ENCODE data around the gene LSM8.
"Not testable (repeated sequence)": the region's sequence is repeated elsewhere in the genome, so short reads cannot be mapped to it uniquely, and the experiment has no call there.

Gene LSM8

DNA sequence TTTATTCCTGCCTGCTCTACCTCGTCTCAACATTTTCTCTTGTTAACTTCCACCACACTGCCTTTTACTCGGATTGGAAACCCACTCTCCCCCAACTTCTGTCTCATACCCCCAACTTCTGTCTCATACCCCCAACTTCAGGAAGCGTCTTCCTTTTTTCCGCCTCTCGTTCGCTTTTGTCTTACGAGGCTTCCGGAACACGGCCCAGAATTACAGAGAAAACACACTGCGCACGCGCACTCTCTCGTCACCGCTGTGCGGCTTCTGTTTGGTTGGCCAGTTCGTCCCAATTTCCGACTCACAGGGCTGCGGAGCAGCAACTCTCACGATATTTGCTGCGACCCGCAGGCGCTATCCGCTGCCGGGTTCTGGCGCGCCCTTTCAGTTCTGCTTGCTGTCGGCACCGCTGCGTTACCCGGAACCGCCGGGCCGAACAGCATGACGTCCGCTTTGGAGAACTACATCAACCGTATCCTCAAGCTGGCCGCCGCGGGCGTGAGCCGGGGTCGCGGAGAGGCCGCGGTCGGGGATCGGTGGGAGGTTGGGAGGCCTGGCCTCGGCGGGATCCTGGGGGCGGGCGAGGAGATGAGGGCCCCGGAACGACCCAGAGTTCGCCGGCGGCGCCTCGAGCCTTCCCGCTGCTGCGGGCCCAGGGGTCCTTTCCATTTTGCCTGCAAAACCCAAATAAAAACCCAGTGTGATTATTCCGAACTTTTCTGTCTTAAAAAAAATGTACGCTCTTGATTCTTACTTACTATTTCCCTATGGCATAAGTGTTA, at the start of gene LSM8:
Gene LSM8, plus strand, starts transcription at position 379 of the 779 bp plus-strand sequence. Its CDS starts 60 bp downstream, at position 439.
- DNase-seq (ENCODE audit: low read depth), result peak; percentile 89

DNA sequence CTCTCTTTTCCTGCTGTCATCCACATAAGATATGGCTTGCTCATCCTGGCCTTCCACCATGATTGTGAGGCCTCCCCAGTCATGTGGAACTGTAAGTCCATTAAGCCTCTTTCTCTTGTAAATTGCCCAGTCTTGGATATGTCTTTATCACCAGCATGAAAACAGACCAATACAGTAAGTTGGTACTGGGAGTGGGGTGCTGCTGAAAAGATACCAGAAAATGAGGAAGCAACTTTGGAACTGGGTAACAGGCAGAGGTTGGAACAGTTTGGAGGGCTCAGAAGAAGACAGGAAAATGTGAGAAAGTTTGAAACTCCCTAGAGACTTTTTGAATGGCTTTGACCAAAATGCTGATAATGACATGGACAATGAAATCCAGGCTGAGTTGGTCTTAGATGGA, 49.5 kb upstream of the LSM8 start:
- not testable (repeated sequence) for DNase-seq (ENCODE audit: low read depth)

DNA sequence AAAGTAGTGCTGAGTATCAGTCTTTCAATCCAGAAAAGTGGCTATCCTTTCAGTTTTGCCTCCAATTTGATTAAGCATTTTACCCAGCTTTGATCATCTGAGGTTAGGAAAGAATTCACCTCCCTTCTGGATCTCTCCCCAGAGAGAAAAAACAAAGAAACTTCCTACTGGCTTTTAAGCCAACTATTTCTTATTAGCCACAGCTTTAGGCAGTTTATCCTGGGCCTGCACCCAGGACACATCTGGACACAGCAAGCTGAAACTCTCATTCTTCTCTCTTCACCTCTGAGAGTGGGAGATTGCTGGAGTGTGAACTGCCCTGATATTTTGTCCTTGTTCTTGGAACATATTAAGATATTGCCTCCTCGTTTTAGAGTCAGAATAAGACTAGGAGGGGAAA, 43.5 kb upstream of the LSM8 start:
- no peak for DNase-seq (ENCODE audit: low read depth)

DNA sequence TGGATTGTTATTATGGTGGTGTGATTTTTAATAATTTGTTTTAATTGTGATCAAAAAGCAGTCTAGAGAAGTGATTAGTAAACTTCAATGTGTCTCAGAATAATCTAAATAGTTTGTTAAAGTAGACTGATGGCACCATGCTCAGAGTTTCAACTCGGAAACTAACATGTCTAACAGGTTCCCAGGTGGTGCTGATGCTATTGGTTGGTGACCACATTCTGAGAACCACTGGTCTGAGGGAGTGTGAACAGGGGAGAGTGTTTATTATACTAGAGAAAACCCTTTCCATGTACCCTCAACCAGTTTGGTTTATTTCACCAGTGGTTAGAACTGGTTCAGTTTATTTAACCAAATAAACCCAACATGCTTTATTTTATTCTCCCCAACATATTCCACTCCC, 42.0 kb upstream of the LSM8 start:
- DNase-seq (ENCODE audit: low read depth), result no peak

DNA sequence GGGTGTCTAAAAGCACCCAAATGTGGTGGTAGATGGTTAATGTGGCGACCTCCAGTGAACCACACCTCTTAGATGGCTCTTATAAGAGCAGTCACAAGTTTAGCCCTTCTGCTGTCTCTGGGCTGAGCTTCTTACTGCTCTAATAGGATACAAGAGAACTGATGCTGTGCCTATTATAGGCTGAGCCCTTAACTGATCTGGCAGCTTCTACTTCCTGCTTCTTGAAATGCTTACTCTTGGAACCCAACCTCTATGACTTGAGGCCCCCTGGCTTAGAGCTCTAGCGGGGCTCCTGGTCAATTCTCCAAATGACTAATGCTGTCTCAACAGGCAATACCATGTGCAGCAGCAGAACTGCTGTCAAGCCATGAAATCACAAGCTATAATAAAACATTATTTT, 35.0 kb upstream of the LSM8 start:
- no peak for DNase-seq (ENCODE audit: low read depth)

DNA sequence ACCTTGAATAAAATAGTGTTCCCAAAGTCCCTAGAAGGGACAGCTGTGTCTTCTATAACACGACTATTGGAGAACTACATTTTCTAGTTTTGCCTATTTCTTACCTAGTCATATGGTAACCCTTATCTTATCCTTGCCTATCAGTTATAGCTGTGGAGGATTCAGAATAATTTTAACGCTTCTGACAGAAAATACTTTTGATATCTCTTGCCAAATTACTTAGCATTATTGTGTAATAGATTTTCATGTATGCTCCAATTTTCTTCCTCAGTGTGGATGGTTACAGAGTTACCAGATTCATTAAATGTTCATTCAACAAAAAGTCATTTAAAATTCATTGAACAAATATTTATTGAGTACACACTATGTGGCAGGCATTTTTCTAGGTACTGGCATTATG, 34.6 kb upstream of the LSM8 start:
- no peak for DNase-seq (ENCODE audit: low read depth)

DNA sequence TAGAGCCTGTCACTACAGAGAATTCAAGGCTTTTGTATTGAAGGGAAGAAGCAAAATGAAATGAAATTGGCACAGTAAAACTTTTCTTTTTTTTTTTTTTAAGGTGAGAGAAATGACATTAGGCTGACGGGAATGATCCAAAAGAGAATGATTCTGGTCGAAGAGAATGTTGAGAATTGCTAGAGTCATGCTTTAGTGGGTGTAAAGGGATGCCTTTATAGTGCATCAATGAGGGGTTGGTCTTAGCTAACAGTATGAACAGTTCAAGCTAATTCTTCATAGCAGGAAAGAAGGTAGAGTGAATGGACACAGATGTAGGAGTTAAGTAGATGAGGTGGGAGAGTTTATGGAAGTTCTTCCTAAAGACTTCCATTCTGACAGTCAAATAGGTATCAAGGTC, 32.3 kb upstream of the LSM8 start:
- no peak for DNase-seq (ENCODE audit: low read depth)

DNA sequence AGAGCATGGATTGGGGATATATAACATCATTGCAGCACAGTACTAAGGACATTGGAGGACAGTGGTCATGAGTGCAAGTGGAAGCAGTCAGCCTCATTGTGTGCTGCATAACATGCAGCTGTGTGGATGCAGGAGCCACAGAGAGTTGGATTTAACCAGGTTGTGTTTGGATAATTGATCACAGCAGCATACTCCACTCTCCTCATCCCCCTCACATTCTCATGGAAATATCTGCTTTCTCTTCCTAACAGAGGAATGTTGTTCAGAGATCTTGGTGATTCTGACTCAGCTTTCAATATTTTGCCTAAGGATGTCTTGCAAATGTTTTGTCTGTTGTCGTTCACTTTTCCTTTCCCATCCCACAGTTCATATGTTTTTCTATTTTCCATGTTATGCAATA, 31.8 kb upstream of the LSM8 start:
- no peak for DNase-seq (ENCODE audit: low read depth)

DNA sequence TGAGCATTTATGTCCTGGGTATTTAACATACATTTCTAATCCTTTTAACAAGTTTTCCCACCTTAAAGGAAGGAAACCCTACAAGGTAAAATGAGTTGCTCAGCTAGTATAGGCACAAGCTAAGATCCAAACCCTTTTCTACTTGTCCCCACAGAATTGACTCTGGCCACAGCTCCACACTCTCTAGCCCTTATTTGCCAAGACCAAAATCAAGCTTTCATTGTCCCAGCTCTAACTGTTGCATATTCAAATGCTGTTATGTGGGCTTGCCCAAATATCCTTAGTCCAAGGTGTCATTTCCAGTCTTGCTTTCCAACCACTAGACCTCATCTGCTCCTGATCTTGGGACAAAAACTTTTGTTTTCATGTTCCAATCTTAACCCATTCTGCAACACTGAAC, 31.3 kb upstream of the LSM8 start:
- DNase-seq (ENCODE audit: low read depth), result no peak

DNA sequence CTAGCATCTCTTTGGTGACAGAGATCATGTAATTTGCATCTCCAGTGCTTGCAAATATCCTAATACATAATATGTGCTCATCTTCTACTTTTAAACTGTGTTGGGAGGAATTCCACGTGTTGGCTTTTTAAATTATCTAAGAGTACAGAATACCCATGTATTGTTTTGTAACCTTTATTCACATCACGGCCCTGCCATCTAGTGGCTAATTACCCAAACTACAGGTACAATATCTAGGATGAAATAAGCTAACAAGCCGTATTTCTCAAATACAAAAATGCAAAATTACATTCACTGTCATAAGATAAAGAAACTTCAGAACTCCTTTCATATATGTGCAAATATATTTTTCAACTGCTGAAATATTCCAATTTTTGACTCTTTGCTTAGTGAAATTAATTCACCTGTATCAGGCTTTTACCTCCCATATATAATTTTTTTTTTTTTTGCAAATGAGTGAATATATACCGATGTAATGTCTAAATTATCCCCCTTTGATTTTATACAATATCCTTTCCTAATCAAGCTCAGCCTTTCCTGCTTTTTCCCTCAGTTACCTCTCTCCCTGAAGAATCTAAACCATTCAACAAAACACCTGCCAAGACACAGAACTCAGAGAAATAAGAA, 30.3 kb upstream of the LSM8 start:
- no peak for DNase-seq (ENCODE audit: low read depth)

DNA sequence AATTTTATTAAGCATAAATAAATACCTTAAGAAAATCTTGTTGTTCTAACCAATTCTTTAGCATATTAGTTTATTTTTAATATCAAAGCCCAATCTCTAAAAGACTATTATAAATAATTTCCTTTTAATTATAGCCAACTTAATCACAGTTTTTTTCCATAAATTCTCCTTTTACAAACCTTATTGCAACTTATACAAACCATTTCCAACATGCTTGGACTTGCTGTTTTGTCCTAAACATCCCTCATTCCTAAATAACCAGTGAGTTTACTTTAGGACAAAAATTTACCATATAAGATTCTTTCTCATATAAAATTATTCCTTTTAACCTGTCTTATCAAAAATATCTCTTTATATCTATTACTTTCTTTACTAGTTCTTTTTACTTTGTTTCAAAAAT, 25.2 kb upstream of the LSM8 start:
- no peak for DNase-seq (ENCODE audit: low read depth)

DNA sequence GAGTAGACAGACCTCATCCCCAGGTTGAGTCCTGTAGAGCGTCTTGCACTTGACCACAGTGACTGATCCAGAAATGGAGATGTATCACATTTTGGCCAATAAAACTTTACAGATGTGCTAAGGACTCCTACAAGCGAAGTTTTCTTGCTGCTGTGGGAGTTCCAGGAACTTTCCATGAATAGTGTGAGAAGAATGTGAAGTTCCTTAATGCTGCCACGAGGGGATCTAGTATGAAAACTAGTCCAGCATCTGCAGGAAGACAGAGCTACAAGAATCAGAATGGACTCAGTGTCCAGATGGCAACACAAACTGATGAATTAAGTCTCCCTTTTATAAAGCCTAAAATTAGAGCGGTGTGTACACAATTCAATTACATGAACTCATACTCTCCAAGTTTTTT, 14.8 kb upstream of the LSM8 start:
- DNase-seq (ENCODE audit: low read depth), result no peak

DNA sequence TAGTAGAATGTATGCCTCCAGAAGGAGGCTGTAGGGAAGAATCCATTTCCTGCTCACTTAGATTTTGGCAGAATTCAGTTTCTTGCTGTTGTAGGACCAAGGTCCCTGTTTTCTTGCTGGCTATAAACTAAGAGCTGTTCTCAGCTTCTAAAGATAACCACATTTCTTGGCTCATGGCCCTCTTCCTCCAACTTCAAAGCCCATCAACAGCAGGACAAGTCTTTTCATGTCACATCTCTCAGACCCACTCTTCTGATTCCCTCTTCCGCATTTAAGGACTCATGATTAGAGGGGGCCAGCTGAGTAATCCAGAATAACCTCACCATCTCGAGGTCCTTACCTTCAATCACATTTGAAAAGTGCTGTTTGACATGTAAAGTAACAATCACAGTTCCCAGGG, 8.2 kb upstream of the LSM8 start:
- DNase-seq (ENCODE audit: low read depth), result no peak

DNA sequence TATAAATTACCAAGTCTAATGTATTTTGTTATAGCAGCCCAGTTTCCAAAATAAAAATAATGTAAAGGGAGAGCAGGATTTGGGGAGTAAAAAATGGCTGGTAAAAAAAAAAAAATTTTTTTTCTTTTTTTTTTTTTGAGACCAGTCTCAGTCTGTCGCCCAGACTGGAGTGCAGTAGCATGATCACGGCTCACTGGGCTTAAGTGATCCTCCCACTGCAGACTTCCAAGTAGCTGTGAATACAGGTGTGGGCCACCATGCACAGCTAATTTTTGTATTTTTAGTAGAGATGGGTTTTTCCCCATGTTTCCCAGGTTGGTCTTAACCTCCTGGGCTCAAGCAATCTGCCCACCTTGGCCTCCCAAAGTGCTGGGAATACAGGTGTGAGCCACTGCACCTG, 4.8 kb upstream of the LSM8 start:
- DNase-seq (ENCODE audit: low read depth), result no peak

DNA sequence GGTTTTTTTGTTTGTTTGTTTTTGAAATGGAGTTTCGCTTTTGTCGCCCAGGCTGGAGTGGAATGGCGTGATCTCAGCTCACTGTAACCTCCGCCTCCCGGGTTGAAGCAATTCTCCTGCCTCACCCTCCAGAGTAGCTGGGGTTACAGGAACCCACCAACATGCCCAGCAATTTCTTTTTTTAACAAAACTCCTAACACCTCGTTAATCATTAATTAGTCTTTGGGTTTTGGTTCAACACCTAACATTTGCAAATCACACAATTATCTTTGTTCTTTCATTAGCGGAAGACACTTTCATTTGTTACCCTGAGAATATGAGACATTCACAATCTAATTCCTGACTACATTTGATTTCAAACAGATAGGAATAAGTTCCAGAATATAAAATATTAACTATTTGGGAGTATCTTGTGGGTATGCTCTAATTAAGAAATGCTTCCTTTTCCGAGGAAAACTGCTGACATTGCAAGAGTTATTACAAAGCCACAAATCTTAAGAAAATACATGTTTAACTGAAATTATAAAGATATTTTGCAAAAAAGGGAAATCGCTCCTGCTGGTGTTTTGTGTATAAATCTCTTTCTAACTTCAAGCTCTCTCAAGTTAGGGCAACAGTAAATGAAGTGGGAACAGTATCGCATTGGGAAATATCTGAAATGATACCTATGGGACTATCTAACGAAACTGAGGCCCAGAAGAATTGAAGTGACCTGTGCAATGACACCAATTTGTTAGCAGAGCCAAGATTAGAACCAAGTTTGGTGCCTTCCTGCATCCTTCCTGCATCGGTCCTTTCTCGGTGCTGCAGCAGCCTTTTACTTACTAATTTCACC, 1.2 kb upstream of the LSM8 start:
- no peak for DNase-seq (ENCODE audit: low read depth)

DNA sequence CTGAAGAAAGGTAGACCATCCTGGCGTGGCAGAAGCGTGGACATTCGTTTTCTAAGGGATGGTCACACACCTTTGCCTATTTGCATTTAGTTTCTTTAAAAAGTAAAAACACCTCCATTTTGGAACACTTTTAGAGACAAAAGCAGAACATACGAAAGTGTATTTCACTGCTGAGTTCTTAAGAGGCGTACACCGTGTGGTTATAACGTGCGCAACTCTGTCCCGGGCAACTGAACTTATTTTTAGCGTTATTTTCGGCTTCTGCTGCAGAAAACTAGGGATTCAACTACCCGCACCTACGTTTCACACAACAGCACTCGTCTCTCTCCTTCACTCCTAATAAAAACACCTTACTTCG, 557 bp upstream of the LSM8 start:
- no peak for DNase-seq (ENCODE audit: low read depth)

DNA sequence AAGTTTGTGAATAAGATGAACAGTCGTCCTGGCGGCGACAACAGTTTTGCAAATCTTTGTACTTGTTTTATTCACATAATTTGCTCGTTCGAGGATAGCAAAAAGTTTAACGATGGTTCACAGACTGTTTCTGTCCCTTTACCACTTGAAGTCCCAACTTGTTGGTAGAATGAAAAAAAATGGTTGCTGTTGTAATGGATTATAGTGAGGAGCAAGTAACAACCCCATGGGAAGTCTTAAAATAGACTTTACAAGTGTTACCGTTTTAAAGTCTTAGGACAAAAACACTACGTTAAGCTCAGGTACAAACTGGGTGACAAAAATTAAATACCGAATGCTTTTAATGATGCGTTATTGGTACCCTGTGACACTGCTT, 589 bp downstream of the LSM8 start:
- DNase-seq (ENCODE audit: low read depth), result no peak

DNA sequence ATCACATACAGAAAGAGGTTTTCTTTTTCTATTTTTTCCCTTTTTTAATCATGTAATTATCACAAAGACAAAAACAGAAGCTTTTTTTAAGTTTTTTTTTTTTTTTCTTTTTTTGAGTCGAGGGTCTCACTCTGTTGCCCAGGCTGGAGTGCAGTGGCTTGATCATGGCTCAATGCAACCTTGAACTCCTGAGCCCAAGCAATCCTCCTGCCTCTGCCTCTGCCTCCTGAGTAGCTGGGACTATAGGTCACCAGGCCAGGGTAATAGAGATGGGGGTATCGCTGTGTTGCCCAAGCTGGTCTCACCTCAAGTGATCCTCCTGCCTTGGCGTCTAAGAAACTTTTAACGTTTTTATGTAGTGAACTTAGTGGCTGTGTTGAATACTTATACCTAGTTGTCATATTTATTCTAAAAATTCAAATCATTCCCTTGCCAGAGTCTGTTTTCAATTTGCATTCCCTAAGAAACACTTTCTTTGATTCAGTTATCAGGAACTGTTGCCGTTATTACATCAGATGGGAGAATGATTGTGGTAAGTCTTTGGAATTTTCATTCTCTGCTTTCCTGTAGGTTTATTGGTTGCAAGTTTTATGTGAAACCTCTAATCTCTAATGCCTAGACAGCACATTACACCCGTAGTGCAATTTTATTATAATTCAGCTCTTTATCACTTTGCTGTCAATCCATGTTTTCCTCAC, 1.3 kb downstream of the LSM8 start:
- DNase-seq (ENCODE audit: low read depth), result no peak

DNA sequence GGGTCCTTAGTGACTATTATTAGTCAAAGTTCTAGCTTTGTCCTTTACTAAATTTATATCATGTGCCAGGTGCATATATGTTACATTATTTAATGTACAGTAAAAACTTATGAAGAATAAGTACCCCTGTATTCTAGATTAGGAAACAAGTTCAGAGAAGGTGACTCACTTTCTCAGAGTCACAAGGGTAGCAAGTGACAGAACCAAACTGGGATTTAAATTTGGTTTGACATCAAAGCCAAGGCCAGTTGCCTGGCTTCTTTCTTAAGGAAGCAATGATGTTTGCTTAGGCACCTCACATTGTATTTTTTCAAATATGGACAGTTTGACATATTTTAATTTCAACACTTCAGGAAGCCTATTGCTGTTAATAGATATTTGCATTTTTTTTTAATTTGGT, 2.5 kb downstream of the LSM8 start:
- no peak for DNase-seq (ENCODE audit: low read depth)

DNA sequence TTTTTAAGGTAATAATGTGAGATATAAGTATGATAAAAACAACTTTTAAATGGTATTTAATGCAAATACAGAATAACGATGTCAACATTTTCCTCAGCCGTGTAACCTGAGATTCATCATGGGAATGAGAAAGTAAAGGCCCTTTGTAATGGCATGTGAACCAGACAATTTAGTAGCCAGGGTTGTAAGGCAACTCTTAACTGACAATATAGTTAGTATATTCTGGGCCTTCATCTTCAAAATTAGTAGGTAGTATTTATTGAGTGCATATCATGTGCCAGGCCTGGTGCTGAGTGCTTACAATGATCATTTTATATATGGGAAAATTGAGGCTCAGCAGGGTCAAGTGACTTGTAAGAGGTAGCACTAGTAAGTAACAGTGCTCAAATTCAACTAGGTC, 10.6 kb downstream of the LSM8 start:
- no peak for DNase-seq (ENCODE audit: low read depth)

DNA sequence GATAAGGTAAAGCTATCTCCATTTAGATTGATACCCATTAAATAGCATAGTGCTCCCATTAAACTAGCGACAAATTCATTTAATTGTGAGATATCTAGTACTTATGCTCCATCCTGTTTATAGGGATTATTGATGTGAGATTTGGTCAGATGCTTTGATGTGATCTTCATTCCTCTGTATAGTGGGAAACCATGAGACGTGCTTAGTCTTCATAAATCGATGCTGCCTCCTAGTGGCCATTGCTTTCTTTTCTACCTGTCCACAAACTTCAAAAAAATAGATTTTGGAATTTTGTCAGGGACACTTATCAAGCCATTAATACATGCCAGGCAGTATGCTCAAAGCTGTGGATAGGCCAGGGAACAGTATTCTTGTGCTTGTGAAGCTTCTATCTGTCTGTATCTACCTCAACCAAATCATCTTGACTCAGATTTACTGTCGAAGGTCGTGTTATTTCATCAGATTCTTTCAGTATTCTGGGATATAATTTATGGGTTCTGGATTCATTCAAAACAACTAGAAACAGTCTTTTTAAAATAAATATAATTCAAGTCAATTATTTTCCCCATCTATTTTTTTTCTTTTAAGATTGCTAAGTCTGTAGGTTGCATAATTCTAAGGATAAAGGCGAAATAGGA, 12.0 kb downstream of the LSM8 start:
- DNase-seq (ENCODE audit: low read depth), result no peak

DNA sequence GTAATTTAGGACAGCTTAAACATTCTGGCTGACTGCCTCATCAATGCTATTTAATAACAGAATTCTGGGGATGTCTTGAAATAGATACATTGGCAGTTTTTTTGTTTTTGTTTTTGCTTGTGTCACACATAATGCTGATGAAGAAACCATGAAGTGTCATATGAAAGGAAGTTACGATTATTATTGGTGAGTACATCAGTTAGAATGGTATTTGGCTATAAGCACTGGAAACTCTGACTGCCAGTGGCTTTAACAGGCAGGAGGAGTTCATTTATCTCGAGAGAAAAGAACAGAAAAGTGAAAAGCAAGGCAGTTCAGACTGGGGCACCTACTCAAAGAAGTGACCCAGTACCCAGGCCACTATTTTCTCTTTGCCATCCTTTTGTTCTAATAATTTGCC, 18.1 kb downstream of the LSM8 start:
- DNase-seq (ENCODE audit: low read depth), result no peak
